K562 (cell line): ENCODE measurements around the gene TMEM135. TPM values are rescaled to one million over a fixed set of nuclear protein-coding genes. Genes with fewer than 3 reads are reported as not detected.

Experiments
- ATAC-seq: fragments of 200-7000 bp; cut with Tn5 transposase; 3 replicates; pipeline ENCODE4 v1.9.1; 2020; ENCODE audit warnings: moderate library complexity
- BruUV-seq: library from RNA; stranded (reverse); fragments of 400-500 nt; replicated peaks from 2 replicates; lab custom pipeline; 2021; lab: Mats Ljungman, UMichigan
- CTCF ChIA-PET: fragments of 300-600 bp; formaldehyde crosslinking; extraction: SDS; loops from one replicate; lab custom pipeline; 2021; ENCODE audit warnings: low intra/inter-chr PET ratio; lab: Yijun Ruan, JAX
- POLR2A ChIA-PET: fragments of 300-600, 350-650 bp; sonication (Branson Sonifier 250); formaldehyde crosslinking; extraction: SDS; loops from one replicate; lab custom pipeline; 2021; ENCODE audit warnings: antibody characterized with exemption, inconsistent platforms; lab: Yijun Ruan, JAX
- DNase-seq, 4 experiments: peaks; one replicate each; pipeline versions ENCODE4 v3.0.0 to v3.0.0-alpha.2; 2011 to 2018; ENCODE audit warnings: low spot score in 3 of 4, mixed read lengths in 3 of 4; ENCODE audit errors: extremely low read depth in 1 of 4
- FAIRE-seq: peaks from 2 replicates; lab custom pipeline; 2011; peaks lifted over from hg19 to GRCh38; lab: Jason Lieb, UNC
- H2AFZ ChIP-seq: 2 replicates; pipeline ENCODE4 v1.6.0; 2011; ENCODE audit warnings: low read depth, low read length, control low read depth, inconsistent platforms
- H3K27ac ChIP-seq: fragments of 200-600 bp; 3 replicates; pipeline ENCODE4 v1.8.0; 2011; ENCODE audit warnings: low read depth, mild to moderate bottlenecking, control low read depth, inconsistent platforms, low read length, moderate library complexity, mixed read lengths; ENCODE audit errors: extremely low read depth
- H3K27me3 ChIP-seq, 2 experiments: fragments of 300-600 bp in 1 of 2; 2 replicates in 1 of 2; 3 replicates in 1 of 2; pipeline versions ENCODE4 v1.6.0 to v1.8.0; 2011; ENCODE audit warnings: inconsistent platforms in 2 of 2, low read length in 2 of 2, mild to moderate bottlenecking in 1 of 2, mixed read lengths in 1 of 2, moderate library complexity in 1 of 2; ENCODE audit not compliant: control insufficient read depth in 2 of 2, insufficient read depth in 2 of 2
- H3K36me3 ChIP-seq: fragments of 300-600 bp; 3 replicates; pipeline ENCODE4 v1.8.0; 2011; ENCODE audit warnings: mild to moderate bottlenecking, low read length, inconsistent platforms; ENCODE audit not compliant: control insufficient read depth, insufficient read depth
- H3K4me1 ChIP-seq, 2 experiments: fragments of 200-600 bp in 1 of 2; replicated peaks in 1 of 2; 2 replicates in 1 of 2; 3 replicates in 1 of 2; pipeline versions ENCODE4 v1.5.1 to v1.8.0; 2011; ENCODE audit warnings: inconsistent platforms in 2 of 2, low read length in 2 of 2, mild to moderate bottlenecking in 1 of 2, mixed read lengths in 1 of 2, moderate library complexity in 1 of 2; ENCODE audit not compliant: control insufficient read depth in 2 of 2, insufficient read depth in 2 of 2
- H3K4me2 ChIP-seq: 2 replicates; pipeline ENCODE4 v1.6.1; 2011; ENCODE audit warnings: low read length, control low read depth, inconsistent platforms, mixed read lengths; ENCODE audit not compliant: insufficient read depth
- H3K4me3 ChIP-seq: fragments of 200-600 bp; sonication (generic), shearing (Covaris generic); 2 replicates; pipeline ENCODE4 v1.5.1; 2016; ENCODE audit warnings: control low read depth, inconsistent platforms
- H3K79me2 ChIP-seq: fragments of 200-600 bp; 3 replicates; pipeline ENCODE4 v1.8.0; 2011; ENCODE audit warnings: low read length, inconsistent platforms; ENCODE audit not compliant: control insufficient read depth, insufficient read depth
- H3K9ac ChIP-seq, 2 experiments: 2 replicates each; pipeline versions ENCODE4 v1.6.0 to v1.6.1; 2011; ENCODE audit warnings: low read depth in 2 of 2, low read length in 2 of 2, control low read depth in 1 of 2, inconsistent platforms in 1 of 2, mild to moderate bottlenecking in 1 of 2, mixed read lengths in 1 of 2; ENCODE audit not compliant: insufficient read depth in 1 of 2
- H3K9me1 ChIP-seq: one replicate; pipeline ENCODE4 v1.6.0; 2011; ENCODE audit warnings: inconsistent platforms, mild to moderate bottlenecking, low read length, moderate library complexity; ENCODE audit not compliant: control insufficient read depth, insufficient read depth
- H3K9me3 ChIP-seq: replicated peaks from 2 replicates; pipeline ENCODE4 v1.5.1; 2011; ENCODE audit warnings: low read depth, low read length, inconsistent platforms; ENCODE audit not compliant: control insufficient read depth, insufficient read depth
- H4K20me1 ChIP-seq: replicated peaks from 2 replicates; pipeline ENCODE4 v1.6.1; 2011; ENCODE audit warnings: low read length, inconsistent platforms, mixed read lengths; ENCODE audit not compliant: control insufficient read depth, insufficient read depth
- CEBPG ChIP-seq, 3 experiments: fragments of 200-800 bp in 1 of 3; sonication (Bioruptor generic) in 1 of 3; sonication (generic) in 1 of 3; formaldehyde crosslinking in 1 of 3; IDR thresholded peaks in 2 of 3; conservative IDR thresholded peaks in 1 of 3; 2 replicates each; pipeline versions ENCODE4 v1.6.1 to v1.8.0; 2016 to 2022; ENCODE audit warnings: missing compliant biosample characterization in 2 of 3, missing genetic modification characterization in 2 of 3, mild to moderate bottlenecking in 1 of 3, missing genetic modification reagents in 1 of 3
- FOS ChIP-seq: IDR thresholded peaks from 3 replicates; pipeline ENCODE4 v1.6.1; 2011; ENCODE audit not compliant: insufficient read length; ENCODE audit errors: extremely low read depth
- HNRNPK ChIP-seq: fragments of 200-400 bp; formaldehyde crosslinking; IDR thresholded peaks from one replicate; pipeline ENCODE4 v1.6.1; 2018; ENCODE audit warnings: mild to moderate bottlenecking, low read depth, low read length; ENCODE audit not compliant: poor library complexity, severe bottlenecking
- LEF1 ChIP-seq: fragments of 450-650 bp; IDR thresholded peaks from 2 replicates; pipeline ENCODE4 v1.6.1; 2016; ENCODE audit warnings: mild to moderate bottlenecking
- MECOM ChIP-seq: fragments of 250-450 bp; sonication (Bioruptor Pico); IDR thresholded peaks from 2 replicates; pipeline ENCODE4 v1.8.0; 2022; ENCODE audit warnings: inconsistent platforms
- POLR3A ChIP-seq: IDR thresholded peaks from 2 replicates; pipeline ENCODE4 v1.6.1; 2011; ENCODE audit warnings: borderline replicate concordance, mild to moderate bottlenecking, moderate library complexity; ENCODE audit not compliant: insufficient read length, insufficient read depth; ENCODE audit errors: extremely low read depth
- RERE ChIP-seq: sonication (generic); formaldehyde crosslinking; IDR thresholded peaks from 2 replicates; pipeline ENCODE4 v1.8.0; 2023; ENCODE audit warnings: missing genetic modification reagents, mild to moderate bottlenecking, borderline replicate concordance
- SMARCC2 ChIP-seq: fragments of 450-650 bp; IDR thresholded peaks from 2 replicates; pipeline ENCODE4 v1.6.1; 2017; ENCODE audit warnings: antibody characterized with exemption, moderate library complexity, mild to moderate bottlenecking, low read depth
- SP1 ChIP-seq: sonication (generic); formaldehyde crosslinking; IDR thresholded peaks from 2 replicates; pipeline ENCODE4 v1.8.1; 2022; ENCODE audit warnings: mild to moderate bottlenecking, missing genetic modification reagents
- ZNF311 ChIP-seq: fragments of 250-450 bp; sonication (Bioruptor Pico); IDR thresholded peaks from 2 replicates; pipeline ENCODE4 v1.4.0; 2020; ENCODE audit warnings: mild to moderate bottlenecking, moderate library complexity
- ZNF507 ChIP-seq: conservative IDR thresholded peaks from 2 replicates; pipeline ENCODE4 v1.6.1; 2017; ENCODE audit warnings: missing genetic modification characterization, missing compliant biosample characterization
- ZNF518B ChIP-seq: fragments of 250-450 bp; sonication (Bioruptor Pico); IDR thresholded peaks from 2 replicates; pipeline ENCODE4 v1.5.0; 2021; ENCODE audit warnings: mild to moderate bottlenecking, moderate library complexity
- WGBS: fragments of 100-300 bp; shearing (Covaris generic); methylation state at CpG from one replicate; pipeline ENCODE4 v1.1.6; 2016; ENCODE audit warnings: low coverage, mixed read lengths; ENCODE audit not compliant: insufficient coverage; ENCODE audit errors: missing lambda C conversion rate; 5-methylcytosine and 5-hydroxymethylcytosine counted together
- in situ Hi-C: fragments of 300-500 bp; cut with MboI; formaldehyde crosslinking; loops from 4 replicates; pipeline ENCODE4 v1.15.0; 2018; ENCODE audit warnings: inconsistent platforms, mixed read lengths
- intact Hi-C: fragments of 100-400 bp; cut with micrococcal nuclease; formaldehyde crosslinking; loops from 2 replicates; pipeline ENCODE4 v1.14.2; 2022
- polyA plus RNA-seq, 8 experiments: library from polyadenylated mRNA; depleted of rRNA in 4 of 8; stranded (reverse) in 5 of 8; unstranded in 3 of 8; fragments of >200 nt; fragmentation: Nextera tagmentation in 2 of 8; fragmentation: Illumina TruSeq in 1 of 8; extraction: Ambion mirVana in 2 of 8; extraction: Trizol in 1 of 8; gene quantifications; 2 replicates each; pipeline versions ENCODE4 v1.2.1 to v1.2.3, GENCODE V29; 2011 to 2014; ENCODE audit warnings: inconsistent platforms in 1 of 8, missing spikeins in 1 of 8
- total RNA-seq, 7 experiments: library from RNA; depleted of rRNA in 6 of 7; stranded (reverse); fragments of >200 nt in 6 of 7; fragmentation: Illumina TruSeq in 2 of 7; extraction: Trizol in 2 of 7; gene quantifications; 2 replicates each; pipeline versions ENCODE4 v1.2.1 to v1.2.3, GENCODE V29; 2011 to 2021; ENCODE audit warnings: low replicate concordance in 1 of 7

Gene TMEM135
- total and polyA plus RNA-seq, 9 of the 15 experiments (the other 6 are each of a cell fraction or from before 2014, with no cell fraction given): 17.3 to 53.6 (median 24.9) TPM

- BruUV-seq: no TSS peak
- H3K79me2 ChIP-seq: no peaks in the 10 kb centered on the region
- ATAC-seq: peak; percentile 38
- no peaks in the 10 kb centered on the region for H3K9me3 ChIP-seq
- H3K4me2 ChIP-seq: peak overlapping the region; percentile 63
- no peak overlapping the region for H3K4me3 ChIP-seq
- peak; percentile 75 for FAIRE-seq
- peak overlapping the region; percentile 41 for H2AFZ ChIP-seq
- H3K9ac ChIP-seq: peak overlapping the region in 1 of 2 experiments; percentile 40; a peak in 1 of 4 replicates
- H3K4me1 ChIP-seq: peaks cover 14 to 31% of the 10 kb centered on the region in 2 experiments; a peak in 4 of 5 replicates
- CTCF ChIA-PET: interaction anchor here (0.7 kb wide), 1 partner anchor 56 kb away, joined by 5 read pairs; no protein-coding TSS in a partner anchor
- H3K27ac ChIP-seq: peak overlapping the region; percentile 55
- in situ Hi-C loops (no loop called here), intact Hi-C loops (loop anchor here (5.0 kb wide), 1 partner anchor 100 kb away; no protein-coding TSS in a partner anchor)
- H3K27me3 ChIP-seq: no peaks in the 10 kb centered on the region
- H4K20me1 ChIP-seq: no peaks in the 10 kb centered on the region
- no peaks in the 10 kb centered on the region for H3K9me1 ChIP-seq
- 0% methylated on average over 1 of the region's 1 CpG for WGBS
- DNase-seq: peak; percentile 40 to 72 (median 47)
- POLR2A ChIA-PET: interaction anchor here (0.6 to 1.1 kb wide), 3 partner anchors 12 to 57 kb away, joined by 3 read pairs; no protein-coding TSS in a partner anchor
- H3K36me3 ChIP-seq: no peaks in the 10 kb centered on the region
- no peak for TF ChIP-seq SP1 (CRISPR knock-in tag)
- TF ChIP-seq SMARCC2: 0 out of 2 replicates have a peak, but pooled peaks have one; percentile 22
- no peak for TF ChIP-seq CEBPG (CRISPR knock-in tag; IDR thresholded peaks at IDR 0.05)
- no peak for TF ChIP-seq CEBPG (tag; conservative IDR thresholded peaks at IDR 0.05 in 1 of 2, IDR thresholded peaks at IDR 0.05 in 1 of 2)
- TF ChIP-seq ZNF518B (CRISPR knock-in tag): no peak
- 0 out of 2 replicates have a peak, but pooled peaks have one; percentile 18 for TF ChIP-seq LEF1
- TF ChIP-seq MECOM (CRISPR knock-in tag): peak; percentile 63; the same call in 1 of the 2 replicates
- no peak for TF ChIP-seq POLR3A
- no peak for TF ChIP-seq ZNF507 (tag)
- no peak for TF ChIP-seq FOS
- no peak for TF ChIP-seq RERE
- TF ChIP-seq HNRNPK: no peak
- no peak for TF ChIP-seq ZNF311 (CRISPR knock-in tag)
Measured at GRCh38 chr11:86996953-86997570, 40.7 kb upstream of the TMEM135 start.
